ENCODE data around the gene ITGAL. TPM values are rescaled to one million over a fixed set of nuclear protein-coding genes. Genes with fewer than 3 reads are reported as not detected.
"Not testable (repeated sequence)": the region's sequence is repeated elsewhere in the genome, so short reads cannot be mapped to it uniquely, and the experiment has no call there.

The ITGAL gene
- total RNA-seq, 6 experiments from 2014 or later, result not detected

- H3K9me3 Mint-ChIP-seq, result no peaks in the 10 kb centered on the region
- no peak for TF ChIP-seq CTCF (IDR thresholded peaks at IDR 0.05)
- DNase-seq, result no peak
- no peak overlapping the region for H3K4me3 Mint-ChIP-seq
- no peaks in the 10 kb centered on the region for H3K4me1 Mint-ChIP-seq (ENCODE audit: low read depth)
- H3K36me3 Mint-ChIP-seq (ENCODE audit: low read depth), result no peaks in the 10 kb centered on the region
- peaks cover 29% of the 10 kb centered on the region for H3K27me3 Mint-ChIP-seq (ENCODE audit: insufficient read depth)
- no peak overlapping the region for H3K27ac Mint-ChIP-seq
These were observed 910 bp downstream of the ITGAL start for GRCh38 chr16:30473231-30474073.

GRCh38 chr16:30474074-30474452 is 1.5 kb downstream of the ITGAL start:
- Mint-ChIP-seq H3K4me3 (no peak overlapping the region), H3K27ac (no peak overlapping the region), H3K9me3 (no peaks in the 10 kb centered on the region), H3K36me3 (ENCODE audit: low read depth) (no peaks in the 10 kb centered on the region), H3K27me3 (ENCODE audit: insufficient read depth) (peaks cover 33% of the 10 kb centered on the region), H3K4me1 (ENCODE audit: low read depth) (no peaks in the 10 kb centered on the region)
- DNase-seq, result no peak
- no peak for TF ChIP-seq CTCF (IDR thresholded peaks at IDR 0.05)

- no peak overlapping the region for H3K27ac Mint-ChIP-seq
- no peaks in the 10 kb centered on the region for H3K4me1 Mint-ChIP-seq (ENCODE audit: low read depth)
- DNase-seq, result no peak
- no peak overlapping the region for H3K4me3 Mint-ChIP-seq
- no peaks in the 10 kb centered on the region for H3K9me3 Mint-ChIP-seq
- peaks cover 33% of the 10 kb centered on the region for H3K27me3 Mint-ChIP-seq (ENCODE audit: insufficient read depth)
- no peak for TF ChIP-seq CTCF (IDR thresholded peaks at IDR 0.05)
- no peaks in the 10 kb centered on the region for H3K36me3 Mint-ChIP-seq (ENCODE audit: low read depth)
These were observed 2.1 kb downstream of the ITGAL start for GRCh38 chr16:30474684-30475083.

- no peak overlapping the region for H3K27ac Mint-ChIP-seq
- H3K4me3 Mint-ChIP-seq, result no peak overlapping the region
- H3K27me3 Mint-ChIP-seq (ENCODE audit: insufficient read depth), result peaks cover 40% of the 10 kb centered on the region
- H3K36me3 Mint-ChIP-seq (ENCODE audit: low read depth), result no peaks in the 10 kb centered on the region
- H3K4me1 Mint-ChIP-seq (ENCODE audit: low read depth), result no peaks in the 10 kb centered on the region
- TF ChIP-seq CTCF (IDR thresholded peaks at IDR 0.05), result no peak
- no peak for DNase-seq
- no peaks in the 10 kb centered on the region for H3K9me3 Mint-ChIP-seq
These were observed 4.4 kb downstream of the ITGAL start for GRCh38 chr16:30476991-30477390.

- DNase-seq; H3K4me3 Mint-ChIP-seq; H3K4me1 Mint-ChIP-seq (ENCODE audit: low read depth); H3K27ac Mint-ChIP-seq; H3K36me3 Mint-ChIP-seq (ENCODE audit: low read depth); H3K9me3 Mint-ChIP-seq: not testable (repeated sequence)
- H3K27me3 Mint-ChIP-seq (ENCODE audit: insufficient read depth), result peaks cover 41% of the 10 kb centered on the region
These were observed 5.2 kb downstream of the ITGAL start for GRCh38 chr16:30477773-30478172.

GRCh38 chr16:30478766-30479478 is 6.4 kb downstream of the ITGAL start:
- no peak for TF ChIP-seq CTCF (IDR thresholded peaks at IDR 0.05)
- no peak for DNase-seq
- no peaks in the 10 kb centered on the region for H3K4me1 Mint-ChIP-seq (ENCODE audit: low read depth)
- H3K27ac Mint-ChIP-seq, result no peak overlapping the region
- peaks cover 36% of the 10 kb centered on the region for H3K27me3 Mint-ChIP-seq (ENCODE audit: insufficient read depth)
- H3K4me3 Mint-ChIP-seq, result no peak overlapping the region
- H3K9me3 Mint-ChIP-seq, result no peaks in the 10 kb centered on the region
- no peaks in the 10 kb centered on the region for H3K36me3 Mint-ChIP-seq (ENCODE audit: low read depth)
